SH-SY5Y (cell line): ENCODE results near the gene MACIR.

ENCODE experiments used
- GATA2 ChIP-seq: IDR thresholded peaks from 2 replicates; pipeline ENCODE4 v1.6.1; 2011; ENCODE audit warnings: mild to moderate bottlenecking, low read depth, low read length
- GATA3 ChIP-seq: IDR thresholded peaks from 2 replicates; pipeline ENCODE4 v1.6.1; 2011; ENCODE audit warnings: low read depth, mild to moderate bottlenecking, low read length, moderate library complexity

The MACIR gene

GRCh38 chr5:103232393-103232999, 26.1 kb upstream of the MACIR start:
- TF ChIP-seq GATA2 = no peak
- no peak for TF ChIP-seq GATA3

DNA sequence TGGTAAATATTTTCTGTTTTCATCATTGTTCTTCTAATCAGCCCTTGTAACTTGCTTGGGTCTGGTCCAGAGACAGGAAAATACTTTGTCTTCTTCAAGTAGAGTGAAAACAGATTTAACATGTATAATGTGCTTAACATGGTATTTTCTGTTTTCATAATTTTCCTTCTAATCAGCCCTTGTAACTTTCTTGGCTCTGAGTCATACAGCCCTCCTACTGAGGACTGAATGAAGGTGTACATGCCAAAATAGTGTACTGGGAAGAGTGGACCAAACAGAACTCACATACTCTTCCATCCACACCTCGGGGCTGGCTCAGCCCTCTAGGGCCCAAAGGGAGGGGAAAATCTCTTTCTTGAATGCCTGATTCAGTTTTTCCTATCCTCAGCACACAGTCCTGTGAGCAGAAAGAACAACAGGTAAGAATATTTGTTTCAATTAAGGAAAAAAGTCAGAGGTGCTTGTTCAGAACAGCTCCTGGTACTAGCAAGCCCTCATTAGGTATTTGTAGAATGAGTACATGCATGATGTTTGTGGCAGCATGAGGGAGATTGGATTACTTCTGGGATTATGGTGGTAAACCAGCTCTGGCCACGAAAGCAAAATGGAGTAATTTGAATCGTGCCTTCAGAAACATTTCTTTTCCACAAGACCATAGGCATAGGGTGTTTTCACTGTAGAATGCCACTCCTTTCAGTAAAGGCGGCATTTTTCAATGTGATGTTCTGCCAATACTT, 24.2 kb upstream of the MACIR start:
- no peak for TF ChIP-seq GATA3
- no peak for TF ChIP-seq GATA2

DNA sequence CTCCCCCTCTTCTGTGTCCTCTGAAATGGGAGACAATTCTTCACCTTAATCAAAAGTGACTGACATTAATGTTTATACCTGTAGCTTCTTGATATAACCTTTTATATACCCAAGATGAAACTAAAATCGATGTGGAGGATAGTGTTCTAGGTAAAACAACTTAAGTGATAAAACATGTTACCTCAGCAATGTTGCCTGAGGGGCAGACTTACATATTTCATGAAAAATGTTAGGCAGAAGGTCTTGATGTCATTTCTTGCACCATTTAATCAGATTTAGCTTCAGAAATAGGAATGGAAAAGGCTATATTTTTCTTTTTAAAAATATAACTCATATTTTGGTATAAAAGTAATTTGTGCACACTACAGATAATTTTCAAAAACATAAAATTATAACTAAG, 22.7 kb upstream of the MACIR start:
- no peak for TF ChIP-seq GATA3
- TF ChIP-seq GATA2 = no peak

DNA sequence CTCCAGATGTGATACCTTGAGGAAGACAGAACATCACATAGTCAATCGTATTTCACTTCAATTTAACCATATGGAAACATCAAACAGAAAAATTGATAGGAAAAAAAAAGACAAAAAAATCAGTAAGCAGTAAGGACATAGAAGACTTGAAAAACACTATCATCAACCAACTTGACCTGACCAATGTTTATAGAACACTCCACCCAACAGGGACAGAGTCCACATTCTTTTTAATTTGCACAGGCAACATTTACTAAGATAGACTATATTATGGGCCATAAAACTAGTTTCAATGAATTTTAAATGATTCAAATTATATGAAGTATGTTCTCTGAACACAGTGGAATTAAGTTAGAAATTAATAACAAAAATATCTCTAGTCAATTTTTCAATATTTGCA, 20.8 kb upstream of the MACIR start:
- TF ChIP-seq GATA2 (no peak), GATA3 (no peak)

- TF ChIP-seq GATA2 = no peak
- TF ChIP-seq GATA3 = no peak
These were observed 14.9 kb upstream of the MACIR start for GRCh38 chr5:103243665-103244064.

DNA sequence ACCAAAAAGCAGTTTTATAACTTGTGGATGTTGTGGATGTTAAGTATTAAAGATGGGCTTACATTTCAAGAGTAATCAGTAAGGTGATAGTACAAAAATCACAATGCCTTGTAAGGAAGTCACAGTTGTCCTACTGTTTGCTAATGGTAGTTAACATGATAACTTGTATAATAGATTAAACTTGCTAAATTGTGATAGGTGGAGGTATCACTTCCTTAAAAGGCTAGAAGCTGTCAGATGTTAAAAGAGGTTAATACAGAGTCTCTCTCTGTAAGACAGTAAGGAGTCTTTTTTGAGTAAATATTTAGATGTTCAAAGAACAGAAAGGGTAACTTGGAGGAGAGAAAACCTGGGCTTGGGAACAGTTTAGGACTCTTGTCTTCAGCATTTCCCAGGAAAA, 14.2 kb upstream of the MACIR start:
- TF ChIP-seq GATA2 (no peak), GATA3 (no peak)

GRCh38 chr5:103245761-103246160, 12.8 kb upstream of the MACIR start:
- TF ChIP-seq GATA2 (no peak), GATA3 (no peak)

DNA sequence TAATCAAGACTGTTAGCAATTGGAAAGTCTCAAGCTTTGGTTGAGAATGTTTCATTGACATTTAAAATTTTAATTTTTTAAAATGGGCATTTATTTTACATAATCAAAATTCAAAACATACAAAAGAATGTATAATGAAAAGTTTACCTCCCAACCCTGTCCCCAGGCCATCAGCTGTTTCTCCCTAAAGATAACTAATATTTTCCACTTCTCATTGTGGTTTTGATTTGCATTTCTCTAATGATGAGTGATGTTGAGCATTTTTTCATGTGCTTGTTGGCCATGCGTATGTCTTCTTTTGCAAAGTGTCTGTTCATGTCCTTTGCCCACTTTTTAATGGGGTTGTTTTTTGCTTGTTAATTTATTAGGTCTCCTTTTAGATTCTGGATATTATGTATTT, 11.4 kb upstream of the MACIR start:
- TF ChIP-seq GATA3 (no peak), GATA2 (no peak)

DNA sequence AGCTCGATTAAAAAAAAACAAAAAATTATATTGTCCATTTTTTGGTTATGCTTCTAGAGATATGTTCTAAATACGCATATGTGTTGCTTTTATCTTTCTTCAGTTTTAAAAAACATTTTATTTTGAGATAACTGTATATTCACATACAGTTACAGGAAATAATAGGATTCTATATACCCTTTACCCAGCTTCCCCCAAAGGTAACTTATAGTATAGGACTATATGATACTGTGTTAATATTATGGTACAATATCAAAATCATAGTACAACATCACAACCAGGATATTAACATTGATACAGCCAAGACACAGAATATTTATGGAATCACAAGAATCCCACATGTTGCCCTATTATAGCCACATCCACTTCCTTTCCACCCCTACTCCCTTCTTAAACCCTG, 9.5 kb upstream of the MACIR start:
- TF ChIP-seq GATA2 (no peak), GATA3 (no peak)

- TF ChIP-seq GATA2 (no peak), GATA3 (no peak)
These were observed 3.6 kb upstream of the MACIR start for GRCh38 chr5:103254921-103255320.

DNA sequence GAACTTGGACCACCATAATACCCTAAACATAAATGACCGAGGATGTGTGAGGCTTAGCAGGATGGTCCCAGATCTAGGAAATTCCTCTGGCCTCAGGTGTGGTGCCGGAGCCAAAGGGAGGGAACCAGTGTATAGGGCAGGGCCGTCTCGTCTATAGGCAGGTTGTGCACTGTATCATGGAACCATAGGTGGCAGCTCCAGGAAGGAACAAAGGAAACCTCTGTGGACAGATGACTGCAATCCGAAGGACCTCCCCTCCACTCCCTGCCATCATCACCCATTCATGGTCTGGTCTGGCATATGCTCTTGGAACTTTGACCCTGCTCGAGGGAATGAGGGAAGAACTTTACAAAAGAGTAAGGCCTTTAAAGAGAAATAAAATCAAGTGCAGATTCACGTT, 2.9 kb upstream of the MACIR start:
- TF ChIP-seq GATA3 = no peak
- TF ChIP-seq GATA2 = no peak

DNA sequence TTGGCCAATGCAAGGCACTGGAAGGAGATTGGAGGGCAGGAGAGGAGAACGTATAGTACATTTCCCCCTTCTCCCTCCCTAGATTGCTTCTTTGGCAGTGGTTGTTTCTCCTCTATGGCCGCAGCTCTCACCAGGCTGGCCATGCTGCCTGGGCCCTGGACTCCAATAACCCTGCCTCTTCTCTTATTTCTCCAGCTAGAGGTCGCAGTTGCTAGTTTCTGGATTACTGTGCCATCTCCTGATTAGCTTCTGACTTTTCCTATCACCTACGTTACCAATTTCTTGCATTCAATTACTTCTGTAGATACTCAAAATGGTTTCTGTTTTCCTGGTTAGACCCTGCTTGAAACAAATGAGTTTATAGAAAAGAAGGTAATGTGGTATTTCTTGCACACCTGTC, 2.4 kb upstream of the MACIR start:
- no peak for TF ChIP-seq GATA3
- no peak for TF ChIP-seq GATA2

GRCh38 chr5:103258957-103259704, 568 bp downstream of the MACIR start:
- TF ChIP-seq GATA3 = no peak
- 0 out of 2 replicates have a peak, but pooled peaks have one; percentile 7 for TF ChIP-seq GATA2

DNA sequence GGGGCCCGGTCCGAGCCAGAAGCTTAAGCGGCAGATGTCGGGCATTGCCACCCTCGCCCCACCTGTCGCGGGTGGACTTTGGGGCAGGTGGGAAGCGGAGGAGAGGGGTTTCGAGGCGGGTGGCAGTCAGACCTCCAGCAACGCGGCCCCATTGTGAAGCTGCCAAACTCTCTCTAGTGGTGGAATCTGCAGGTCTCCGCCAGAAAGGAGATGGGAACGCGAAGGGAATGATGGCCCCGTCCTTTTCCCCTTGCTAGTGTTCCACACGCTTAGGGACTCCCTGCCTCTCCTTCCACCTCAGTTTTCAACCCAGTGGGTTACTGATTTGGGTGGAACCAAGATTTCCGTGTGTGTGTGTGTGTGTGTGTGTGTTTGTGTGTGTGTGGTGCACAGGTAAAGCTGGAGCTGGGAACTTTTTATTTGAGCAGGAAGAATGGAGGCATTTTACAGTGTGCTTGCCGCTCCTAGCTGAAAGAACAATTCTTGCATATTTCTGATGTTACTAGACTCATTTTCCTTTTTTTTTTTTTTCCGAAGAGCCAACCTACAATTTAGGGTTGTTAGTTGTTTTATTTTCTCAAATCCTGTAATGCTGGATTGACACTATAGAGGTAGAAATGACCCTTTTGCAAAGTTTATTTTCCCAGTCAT, 1.3 kb downstream of the MACIR start:
- TF ChIP-seq GATA2 (no peak), GATA3 (no peak)

GRCh38 chr5:103260951-103261350, 2.4 kb downstream of the MACIR start:
- no peak for TF ChIP-seq GATA2
- no peak for TF ChIP-seq GATA3

DNA sequence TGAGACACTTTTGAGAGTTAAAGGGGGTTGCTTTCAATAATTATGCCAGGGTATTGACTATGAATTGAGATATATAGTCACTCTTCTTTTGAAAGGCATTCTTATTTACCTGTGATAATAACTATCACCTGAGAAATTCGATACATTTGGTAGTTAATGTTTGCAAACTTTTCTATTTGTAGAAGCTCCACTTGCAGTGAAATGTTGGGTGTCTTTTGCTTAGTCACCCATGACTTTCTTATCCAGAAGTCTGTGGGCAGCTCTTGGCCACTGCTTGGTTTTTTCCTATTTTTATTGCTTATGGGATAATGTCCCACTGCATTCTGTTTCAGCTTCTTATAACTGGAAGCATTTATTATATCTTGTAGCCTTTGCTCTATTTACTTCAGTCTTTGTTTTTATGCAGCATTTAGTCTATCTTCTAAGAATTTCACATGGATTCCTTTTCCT, 3.9 kb downstream of the MACIR start:
- no peak for TF ChIP-seq GATA2
- TF ChIP-seq GATA3 = no peak

DNA sequence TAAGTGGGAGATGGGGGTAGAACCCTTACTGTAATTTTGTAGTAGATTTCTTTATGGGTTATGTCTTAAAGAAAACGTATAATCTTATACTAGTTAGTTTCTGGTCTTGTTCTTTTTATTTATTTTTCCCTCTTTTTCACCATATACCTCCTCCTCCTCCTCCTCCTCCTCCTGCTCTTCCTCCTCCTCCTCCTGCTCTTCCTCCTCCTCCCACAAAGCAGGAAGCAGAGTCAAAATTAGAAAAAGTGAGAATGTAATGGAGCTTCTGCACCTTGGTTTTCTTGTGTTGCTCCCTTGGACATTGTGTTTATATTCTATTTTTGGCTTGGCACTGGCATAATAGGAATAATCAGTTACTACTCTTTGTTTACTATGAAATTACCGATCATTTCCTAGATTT, 4.5 kb downstream of the MACIR start:
- TF ChIP-seq GATA3 (no peak), GATA2 (no peak)
